ENCODE measurements around the gene EML1.

EML1 gene

DNA sequence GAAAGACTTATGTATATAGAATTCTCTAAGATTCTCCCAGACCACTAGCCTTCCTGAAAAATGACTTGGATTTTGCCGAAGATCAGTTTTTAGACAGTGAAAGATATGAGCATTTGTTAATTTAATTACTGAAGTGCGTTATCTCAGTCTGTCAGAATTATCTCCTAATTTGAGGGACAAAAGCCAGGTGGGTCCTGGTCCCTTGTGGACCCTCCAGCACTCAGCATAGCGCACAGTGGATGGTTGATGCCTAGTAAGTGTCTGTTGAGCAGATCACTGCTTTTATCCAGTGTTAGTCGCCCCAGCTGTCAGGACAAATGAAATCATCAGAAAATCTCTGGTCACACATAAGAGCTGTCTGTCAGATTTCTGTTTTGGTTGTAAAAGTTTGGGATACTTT is 80.4 kb downstream of the EML1 start:
- DNase-seq (ENCODE audit: low read depth), result no peak

DNA sequence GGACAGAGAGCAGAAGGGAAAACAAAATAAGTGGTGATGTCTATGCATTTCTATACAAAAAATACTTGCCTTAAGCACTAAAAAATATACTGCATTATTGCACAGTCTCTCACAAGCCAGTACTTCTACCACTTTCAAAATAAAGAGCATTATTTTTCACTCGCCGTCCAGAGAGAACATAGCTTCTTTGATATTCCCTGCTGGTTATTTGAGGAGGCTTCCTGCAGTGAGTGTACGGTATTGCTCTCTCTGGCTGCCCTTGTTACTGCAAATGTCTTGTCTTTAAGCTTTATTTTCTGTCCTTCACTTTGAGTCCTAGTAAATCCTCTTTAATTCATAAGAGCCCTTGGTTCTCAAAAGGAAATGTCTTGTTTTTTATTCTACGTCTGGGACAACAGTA is 81.1 kb downstream of the EML1 start:
- no peak for DNase-seq (ENCODE audit: low read depth)

DNA sequence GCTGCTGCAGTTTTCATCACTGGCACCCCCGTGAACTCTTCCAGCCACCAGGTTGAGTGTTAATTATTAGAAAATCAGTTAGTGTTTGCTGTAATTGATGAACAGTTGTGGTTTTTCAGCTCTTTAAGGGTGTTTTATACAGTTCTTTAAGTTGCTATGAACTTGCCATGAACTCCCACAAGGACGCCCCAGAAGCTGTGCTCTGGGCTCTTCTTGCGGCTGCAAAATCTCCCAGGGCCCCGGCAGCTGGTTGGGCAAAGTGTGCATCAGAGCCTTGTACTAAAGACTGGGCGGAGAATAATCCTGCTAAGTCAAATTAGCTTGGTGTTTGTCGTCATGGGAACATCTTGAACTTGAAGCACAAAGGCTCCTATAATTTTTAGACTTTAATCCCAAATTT is 82.2 kb downstream of the EML1 start:
- no peak for DNase-seq (ENCODE audit: low read depth)

DNA sequence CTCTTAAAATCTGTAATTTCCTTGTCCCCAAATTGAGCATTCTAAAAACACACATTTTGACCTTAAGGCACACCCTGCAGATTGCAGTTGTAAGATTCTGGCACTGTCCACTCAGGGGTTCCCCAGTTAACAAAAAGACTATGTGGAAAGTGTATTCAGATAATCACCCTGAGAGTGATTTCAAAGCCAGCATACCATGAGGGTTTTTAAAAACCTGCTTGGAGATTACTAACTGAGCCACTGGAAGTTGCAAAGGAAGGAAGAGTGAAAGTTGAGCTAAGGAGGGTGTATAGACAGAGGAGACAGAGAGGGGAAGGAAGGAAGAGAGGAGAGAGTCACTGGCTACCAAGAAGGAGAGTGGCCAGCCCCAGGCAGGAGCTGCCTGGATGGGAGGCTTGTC is 82.6 kb downstream of the EML1 start:
- no peak for DNase-seq (ENCODE audit: low read depth)

DNA sequence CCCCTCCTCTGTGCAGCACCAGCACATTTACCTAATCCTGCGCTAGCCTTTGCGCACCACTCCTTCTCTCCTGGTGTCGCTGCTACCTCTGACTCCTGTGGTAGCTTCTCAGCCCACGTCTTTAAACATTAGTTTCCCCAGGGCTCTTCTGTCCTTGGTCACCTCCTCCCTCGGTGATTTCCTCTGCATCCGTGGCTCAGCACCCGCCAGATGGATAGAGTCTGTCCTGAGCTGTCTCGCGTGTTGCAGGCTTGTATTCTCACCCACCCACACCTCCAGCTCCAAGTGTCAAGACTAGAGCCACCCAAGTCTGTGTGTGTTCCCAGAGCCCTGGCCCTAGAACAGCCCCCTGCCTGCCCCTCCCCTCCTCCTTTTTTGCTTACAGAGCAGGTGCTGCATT is 83.2 kb downstream of the EML1 start:
- DNase-seq (ENCODE audit: low read depth), result no peak

DNA sequence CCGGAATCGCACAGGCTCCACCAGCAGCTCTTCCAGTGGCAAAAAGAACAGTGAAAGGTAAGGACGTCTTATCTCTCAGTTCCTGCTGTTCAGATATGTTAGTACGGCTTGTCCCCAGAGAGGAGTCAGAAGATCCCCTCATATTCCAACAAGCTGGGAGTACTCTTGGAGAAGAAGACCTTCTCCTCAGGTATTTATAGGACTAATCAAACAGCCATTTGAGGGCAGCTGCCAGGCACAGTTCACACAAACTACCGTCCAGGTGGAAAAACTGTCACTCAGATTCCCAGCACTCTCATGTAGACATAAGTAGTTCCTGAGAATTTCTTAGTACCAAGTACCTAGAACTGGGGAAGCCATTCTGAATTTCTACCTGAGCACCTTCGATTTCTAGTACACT is 85.3 kb downstream of the EML1 start:
- no peak for DNase-seq (ENCODE audit: low read depth)

DNA sequence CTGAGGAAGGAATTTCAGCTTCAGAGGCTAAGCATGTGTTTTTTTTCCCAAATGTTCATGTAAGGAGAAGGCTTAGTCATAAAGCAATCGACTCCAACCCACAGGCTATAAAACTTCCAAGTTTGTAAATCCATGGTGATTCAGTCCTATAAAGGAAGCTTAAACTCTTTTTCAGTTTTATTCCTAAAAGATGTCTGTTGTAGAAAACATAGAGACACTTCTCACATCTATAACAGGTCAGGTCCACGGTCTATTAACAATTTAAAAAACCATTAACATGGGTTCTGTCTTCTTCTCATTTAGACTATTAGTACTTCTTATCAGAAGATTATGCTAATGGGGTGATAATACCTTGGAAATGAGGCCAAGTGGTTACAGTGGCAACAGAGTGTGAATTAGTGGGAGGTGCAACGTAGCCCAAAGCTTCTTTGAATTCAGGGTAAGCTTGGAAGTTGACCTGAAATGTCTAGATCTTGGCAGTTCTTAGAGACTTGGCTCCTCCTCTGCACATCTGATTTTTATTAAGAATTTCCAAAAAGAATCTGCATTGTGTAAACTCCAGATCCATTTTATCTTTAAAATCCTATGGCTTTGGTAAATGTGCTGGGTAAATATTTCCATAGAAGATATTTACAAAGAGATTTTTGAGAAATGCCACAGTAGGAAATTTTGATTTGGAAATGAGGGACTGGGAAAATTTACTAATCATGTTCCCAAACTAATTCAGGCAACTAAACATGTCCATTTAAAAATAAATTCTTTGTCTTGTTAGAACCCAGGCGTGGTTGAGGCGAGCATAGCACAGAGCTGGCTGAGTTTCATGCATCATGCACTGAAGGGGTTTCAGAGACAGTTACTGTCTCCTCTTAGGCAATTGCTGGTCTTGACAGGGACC is 86.4 kb downstream of the EML1 start:
- peak; percentile 70 for DNase-seq (ENCODE audit: low read depth)

DNA sequence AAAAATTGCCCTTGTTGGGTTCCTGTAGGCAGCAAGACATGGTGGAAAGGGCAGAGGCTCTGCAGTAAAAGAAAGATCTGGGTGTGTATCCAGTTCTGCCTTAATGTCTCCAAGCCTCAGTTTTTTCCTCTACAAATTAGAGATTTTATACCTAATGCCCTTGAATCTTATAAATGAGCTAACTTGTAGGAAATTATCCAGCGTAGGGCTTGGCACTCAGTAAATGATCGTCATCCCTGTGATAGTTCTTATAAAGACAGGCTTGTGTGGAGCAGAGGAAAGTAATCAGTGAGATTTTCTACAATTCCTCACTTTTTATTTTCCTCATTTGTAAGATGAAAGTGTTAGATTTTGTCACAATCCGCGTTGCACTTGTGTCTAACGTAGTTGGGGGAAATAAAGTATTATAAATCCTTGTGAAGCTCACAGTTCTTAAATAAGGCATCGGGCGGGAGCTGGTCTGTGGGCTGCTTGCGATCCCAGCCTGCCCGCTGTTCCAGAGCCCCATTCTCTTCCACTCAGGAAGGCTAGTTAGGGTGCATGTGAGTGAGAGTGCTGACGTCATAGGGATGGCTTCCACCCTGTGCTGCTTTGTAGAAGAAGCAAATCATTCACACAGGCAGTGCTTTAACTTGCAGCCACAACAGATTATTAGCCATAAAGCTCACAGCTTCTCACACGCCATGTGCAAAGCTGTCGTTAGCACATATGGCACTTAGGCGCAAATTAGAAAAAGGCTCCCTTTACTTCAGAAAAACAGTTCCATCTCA is 87.6 kb downstream of the EML1 start:
- DNase-seq (ENCODE audit: low read depth), result no peak

DNA sequence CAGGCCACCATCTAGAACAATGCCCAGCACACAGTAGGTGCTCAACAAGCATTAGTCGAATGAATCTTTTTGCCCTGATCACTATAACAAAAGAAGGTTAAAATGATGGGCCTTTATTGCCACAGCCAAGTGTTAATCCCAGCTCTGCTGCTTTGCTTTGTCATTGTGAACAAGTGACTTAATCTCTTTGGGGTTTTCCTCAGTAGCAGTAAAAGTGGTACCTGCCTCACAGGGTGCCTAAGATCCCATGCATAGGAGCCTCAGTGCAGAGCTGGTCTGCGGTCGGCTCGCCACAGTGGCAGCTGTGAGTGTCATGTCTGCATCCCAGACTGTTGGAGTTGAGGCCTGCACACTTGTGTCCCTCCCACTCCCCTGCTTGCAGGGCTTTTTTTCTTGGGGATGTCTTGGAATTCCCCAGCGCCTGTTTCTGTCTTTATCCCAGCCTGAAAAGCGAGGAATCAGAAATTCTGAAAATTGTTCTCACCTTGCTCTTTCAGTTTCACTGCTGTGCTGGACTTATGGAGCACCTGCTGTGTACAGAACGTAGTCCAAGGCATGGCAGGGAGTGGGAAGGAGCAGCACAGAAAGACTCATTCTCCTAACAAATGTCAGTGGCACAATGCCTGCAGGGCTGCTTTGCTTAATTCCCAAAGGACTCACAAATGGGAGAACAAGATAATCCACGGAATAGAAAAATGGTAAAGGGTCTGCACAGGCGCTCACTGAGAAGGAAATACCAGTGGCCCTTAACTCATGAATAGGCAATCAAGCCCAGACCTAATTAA is 90.8 kb downstream of the EML1 start:
- DNase-seq (ENCODE audit: low read depth), result no peak

DNA sequence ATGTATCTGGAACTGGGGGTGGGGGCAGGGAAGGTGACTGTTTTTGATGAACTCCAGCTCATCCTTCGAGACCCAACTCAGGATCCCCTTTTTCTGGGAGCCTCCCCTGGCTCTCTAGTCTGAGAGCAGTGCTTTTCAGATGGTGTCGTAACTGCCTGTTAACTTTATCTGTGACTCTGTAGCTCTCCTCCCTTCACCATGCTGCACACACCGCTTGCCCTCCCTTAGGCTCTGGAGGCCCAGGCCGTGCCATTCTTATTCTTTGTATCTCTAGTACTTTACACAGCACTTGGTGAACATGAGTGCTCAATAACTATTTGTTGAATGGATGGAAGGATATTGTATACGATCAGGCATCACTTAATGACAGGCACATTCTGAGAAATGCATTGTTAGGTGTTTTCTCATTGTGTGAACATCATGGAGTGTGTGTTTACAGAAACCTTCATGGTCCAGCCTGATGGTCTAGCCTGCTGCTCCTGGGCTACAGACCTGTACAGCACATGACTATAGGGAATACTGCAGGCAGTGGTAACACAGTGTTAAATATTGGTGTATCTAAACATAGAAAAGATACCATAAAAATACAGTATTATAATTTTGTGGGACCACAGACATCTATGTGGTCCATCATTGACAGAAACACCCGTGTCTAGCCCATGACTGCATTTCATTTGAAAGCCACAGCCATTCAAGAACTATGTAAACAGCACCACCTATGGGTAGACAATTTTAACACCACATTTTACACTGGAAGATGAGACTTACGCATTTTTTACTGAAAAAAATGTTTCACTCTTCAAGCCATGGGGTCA is 91.8 kb downstream of the EML1 start:
- DNase-seq (ENCODE audit: low read depth), result peak; percentile 22

DNA sequence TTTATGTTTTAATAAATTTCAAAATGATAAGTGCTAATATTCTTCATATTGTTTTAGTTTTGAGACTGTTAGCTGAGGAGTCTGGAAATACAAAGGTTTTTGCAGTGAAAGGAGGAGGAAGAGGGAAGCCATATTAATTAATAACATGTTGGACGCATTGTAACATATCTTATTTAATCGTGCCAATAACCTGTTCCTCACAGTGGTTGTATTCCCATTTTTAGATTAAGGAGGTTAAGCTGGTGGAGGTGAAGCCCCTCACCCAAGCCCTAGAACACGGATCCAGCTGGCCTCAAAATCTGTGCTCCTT is 92.4 kb downstream of the EML1 start:
- no peak for DNase-seq (ENCODE audit: low read depth)

DNA sequence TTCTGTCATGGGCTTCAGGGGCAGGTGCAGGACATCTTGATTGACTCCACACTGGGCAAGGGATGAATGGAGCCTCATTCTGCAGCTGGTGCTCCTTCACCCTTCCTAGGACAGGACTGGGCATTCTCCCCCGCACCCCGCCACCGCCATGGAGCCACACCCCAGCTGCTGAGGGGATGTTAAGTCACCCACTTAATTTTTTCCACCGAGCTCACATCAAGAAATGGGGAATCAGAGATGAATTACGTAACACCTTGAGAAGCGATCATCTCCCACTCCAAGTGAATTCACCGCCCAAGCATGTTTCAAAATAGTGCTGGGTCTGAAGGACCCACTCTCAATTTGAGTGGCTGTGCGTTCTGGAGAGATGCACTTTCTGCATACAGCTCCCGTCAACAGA is 94.2 kb downstream of the EML1 start:
- DNase-seq (ENCODE audit: low read depth), result no peak

DNA sequence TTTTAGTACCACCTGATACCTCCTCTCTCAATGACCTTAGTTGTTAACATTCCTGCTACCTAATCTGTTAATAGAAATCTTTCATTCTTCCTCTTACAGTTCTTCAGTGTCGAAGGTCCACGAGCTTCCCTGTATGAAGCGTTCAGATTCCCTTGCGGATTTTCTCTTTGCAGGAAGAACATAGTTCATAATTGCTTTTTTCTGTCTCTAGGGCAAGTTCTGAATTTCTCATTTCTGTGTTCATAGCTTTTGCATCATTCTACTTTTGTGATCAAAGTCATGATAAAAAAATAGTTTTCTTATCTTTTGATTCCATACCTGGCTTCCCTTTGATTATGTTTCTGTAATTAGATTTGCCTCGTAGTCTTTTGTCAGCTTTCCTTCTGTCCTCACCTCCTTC is 94.9 kb downstream of the EML1 start:
- DNase-seq (ENCODE audit: low read depth), result no peak

DNA sequence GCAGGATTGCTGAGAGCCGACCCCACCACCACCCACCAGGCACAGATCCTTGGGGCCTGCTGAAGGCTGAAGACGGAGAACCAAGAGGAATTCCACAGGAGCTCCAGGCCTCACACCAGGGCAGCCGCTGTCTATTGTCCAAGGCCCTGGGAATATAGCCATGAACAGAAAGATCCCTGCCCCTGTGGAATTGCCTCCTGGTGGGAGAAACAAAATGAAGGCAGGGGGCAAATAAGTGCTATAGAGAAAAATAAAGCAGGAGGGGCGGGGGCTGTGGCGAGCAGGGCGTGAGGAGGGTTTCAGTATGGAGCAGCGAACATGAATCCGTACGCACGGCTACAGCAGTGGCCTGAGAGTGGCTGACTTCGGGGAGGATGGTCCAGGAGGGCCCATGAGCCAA is 96.1 kb downstream of the EML1 start:
- no peak for DNase-seq (ENCODE audit: low read depth)

DNA sequence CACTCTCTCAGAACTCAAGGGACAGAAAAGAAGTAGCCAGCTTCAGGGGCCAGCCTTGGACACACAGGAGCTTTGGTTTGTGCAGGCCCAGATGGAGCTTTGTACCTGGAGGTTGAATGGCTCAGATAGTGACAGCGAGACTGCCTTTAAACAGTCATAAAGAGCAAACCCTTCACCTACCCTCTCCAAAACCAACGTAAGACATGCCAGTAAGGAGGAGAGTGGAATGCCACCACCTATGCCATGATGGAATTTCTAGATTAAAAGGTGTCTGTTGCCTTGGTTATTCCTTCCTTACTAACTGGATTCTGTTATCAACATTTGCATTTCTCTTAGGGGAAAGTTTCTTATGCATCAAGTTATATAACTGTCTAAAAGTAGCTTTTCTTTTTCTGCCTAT is 98.1 kb downstream of the EML1 start:
- no peak for DNase-seq (ENCODE audit: low read depth)

DNA sequence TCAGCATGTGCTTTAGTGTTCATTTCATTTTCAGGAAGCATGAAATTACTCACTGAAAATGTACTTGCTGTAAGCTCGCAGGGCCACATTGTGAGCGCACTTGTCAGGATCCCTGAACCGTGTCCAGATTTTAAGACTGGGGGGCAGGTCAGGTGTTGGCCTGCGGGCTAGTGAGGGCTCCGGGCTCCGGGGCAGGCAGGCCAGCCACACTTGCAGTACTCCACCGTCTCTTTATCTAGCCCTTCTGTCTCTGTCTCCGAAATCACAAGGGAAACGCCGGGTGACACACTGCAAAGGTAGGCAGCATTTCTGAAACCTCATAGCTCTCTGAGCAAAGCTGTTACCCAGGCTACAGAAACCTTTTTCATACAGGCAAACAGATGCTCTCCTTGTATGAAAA is 98.7 kb downstream of the EML1 start:
- no peak for DNase-seq (ENCODE audit: low read depth)

DNA sequence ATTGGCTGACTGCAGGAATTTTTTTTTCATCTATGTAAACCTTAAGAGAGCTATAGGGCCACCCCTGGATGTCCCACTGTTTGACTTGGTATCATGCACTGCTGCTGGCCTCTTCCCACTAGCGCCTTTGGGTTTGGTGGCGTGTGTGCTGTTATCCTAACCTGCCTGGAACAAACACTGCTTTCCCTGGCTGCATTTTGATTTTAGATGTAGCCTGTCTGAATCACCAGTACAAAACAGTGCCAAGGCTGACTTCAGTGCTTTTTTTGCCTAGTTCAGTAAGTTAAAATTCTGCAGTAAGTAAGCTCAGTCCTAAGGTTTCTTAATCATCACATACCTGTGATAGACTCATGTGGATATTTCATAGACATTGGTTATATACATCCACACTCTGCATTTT is 99.2 kb downstream of the EML1 start:
- no peak for DNase-seq (ENCODE audit: low read depth)

DNA sequence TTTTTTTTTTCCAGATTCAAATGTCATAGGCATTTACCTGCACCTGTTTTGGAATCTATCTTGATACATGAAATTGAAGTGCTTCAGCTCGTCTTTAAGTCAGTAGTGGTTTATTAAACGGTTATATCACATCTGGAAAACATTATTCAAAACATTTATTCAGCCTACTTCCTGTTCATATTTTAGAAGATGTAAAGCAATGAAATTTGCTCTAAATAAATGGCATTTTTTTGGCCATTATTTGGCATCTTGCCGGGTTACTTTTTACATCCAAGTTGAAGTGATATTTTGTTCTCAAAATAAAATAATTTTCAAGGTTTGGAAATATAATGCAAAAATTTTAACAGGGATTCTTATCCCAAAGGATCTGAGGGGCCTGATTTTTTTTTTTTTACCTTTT is 103.1 kb downstream of the EML1 start:
- no peak for DNase-seq (ENCODE audit: low read depth)

DNA sequence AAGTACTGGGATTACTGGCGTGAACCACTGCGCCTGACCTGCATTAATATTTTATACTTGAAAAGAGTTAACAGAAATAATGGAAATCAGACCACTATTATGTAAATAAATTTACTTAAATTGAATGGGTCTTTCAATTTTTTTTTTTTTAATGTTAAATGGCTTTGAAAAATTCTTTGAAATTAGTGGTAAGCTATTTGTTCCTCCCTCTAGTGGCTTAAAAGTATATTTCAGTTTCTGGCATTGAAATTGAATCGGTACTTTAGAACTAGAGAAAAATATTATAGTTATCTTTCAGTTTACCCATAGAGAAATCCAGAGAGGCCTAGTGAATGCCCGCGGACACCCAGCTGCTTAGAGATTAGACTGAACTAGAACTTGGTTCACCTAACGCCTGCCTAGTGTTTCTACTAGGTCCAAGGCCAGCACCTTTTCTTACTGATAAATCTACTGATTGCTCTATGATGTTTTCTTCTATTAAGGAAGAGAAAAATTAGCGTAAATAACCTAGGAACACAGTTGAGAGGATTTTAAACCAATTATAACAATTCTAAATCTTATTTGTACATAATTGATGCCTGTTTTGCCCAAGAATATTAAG is 106.5 kb downstream of the EML1 start:
- DNase-seq (ENCODE audit: low read depth), result no peak

DNA sequence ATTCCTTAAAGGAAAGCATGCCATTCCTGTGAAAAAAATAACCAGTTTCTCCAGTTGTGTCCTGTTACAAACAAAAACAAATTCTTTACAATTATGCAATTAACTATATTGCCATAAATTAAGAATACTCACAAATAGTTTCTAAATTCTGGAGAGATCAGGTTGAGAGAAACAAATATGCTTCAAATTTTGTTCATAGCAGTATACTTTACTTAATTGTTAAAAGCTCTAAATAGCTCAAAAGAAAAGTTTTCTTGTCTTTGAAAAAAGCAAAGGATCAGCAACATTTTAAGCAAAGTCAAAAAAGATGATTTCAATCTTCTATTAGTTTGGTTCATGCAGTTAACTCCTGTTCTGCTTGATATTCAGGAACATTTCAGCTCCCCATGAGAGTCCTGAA is 109.7 kb downstream of the EML1 start:
- no peak for DNase-seq (ENCODE audit: low read depth)

DNA sequence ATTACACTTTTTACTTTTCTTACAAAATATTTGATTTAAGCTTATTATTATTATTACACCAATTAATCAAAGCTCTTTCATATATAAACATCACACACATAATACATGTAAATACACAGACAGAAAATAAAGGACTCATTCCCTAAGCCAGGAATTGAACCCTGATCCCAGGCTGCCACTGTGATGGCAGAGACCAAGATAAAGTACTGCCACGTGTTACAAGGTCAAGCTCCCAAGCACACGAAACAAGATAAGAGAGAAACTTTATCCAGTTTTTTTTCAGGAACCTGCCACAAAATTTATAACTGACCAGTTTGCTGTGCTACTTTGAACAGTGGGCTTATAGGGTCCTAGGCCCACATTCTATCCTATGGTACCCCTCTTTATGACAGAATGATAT is 111.3 kb downstream of the EML1 start:
- no peak for DNase-seq (ENCODE audit: low read depth)

DNA sequence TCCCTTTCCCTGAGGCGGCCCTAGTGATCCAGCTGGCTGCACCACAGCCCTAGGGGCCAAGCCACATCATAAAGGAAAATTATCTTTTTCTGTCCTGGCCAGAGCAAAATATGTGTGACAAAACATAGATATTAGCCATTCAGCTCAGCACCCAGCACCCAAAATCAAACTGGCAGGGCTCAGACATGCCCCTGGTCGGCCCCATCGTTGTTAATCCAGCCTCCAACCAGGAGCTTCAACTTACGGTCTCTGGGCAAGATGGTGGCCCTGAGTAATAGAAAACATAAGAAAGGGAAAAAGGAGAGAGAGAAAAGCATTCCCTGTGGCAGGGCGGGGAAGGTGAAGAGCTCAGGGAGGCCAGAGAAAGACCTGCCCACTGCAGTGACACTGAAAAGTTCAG is 111.9 kb downstream of the EML1 start:
- DNase-seq (ENCODE audit: low read depth), result no peak

All from GM04503 (cell line).